Measurements from ENCODE around the gene HPS4.
A peak's percentile ranks its signal among the peaks of the same experiment; 100 is the strongest.

Gene HPS4

GRCh38 chr22:26513838-26514237 lies 30.3 kb upstream of the HPS4 start:
- DNase-seq (ENCODE audit: low read depth in 2 of 2), result no peak
- no peak overlapping the region for H3K4me3 ChIP-seq (replicated peaks in 1 of 2; ENCODE audit: low read depth in 2 of 2, low read length in 2 of 2)
- TF ChIP-seq, protein P1, sequence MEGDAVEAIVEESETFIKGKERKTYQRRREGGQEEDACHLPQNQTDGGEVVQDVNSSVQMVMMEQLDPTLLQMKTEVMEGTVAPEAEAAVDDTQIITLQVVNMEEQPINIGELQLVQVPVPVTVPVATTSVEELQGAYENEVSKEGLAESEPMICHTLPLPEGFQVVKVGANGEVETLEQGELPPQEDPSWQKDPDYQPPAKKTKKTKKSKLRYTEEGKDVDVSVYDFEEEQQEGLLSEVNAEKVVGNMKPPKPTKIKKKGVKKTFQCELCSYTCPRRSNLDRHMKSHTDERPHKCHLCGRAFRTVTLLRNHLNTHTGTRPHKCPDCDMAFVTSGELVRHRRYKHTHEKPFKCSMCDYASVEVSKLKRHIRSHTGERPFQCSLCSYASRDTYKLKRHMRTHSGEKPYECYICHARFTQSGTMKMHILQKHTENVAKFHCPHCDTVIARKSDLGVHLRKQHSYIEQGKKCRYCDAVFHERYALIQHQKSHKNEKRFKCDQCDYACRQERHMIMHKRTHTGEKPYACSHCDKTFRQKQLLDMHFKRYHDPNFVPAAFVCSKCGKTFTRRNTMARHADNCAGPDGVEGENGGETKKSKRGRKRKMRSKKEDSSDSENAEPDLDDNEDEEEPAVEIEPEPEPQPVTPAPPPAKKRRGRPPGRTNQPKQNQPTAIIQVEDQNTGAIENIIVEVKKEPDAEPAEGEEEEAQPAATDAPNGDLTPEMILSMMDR (IDR thresholded peaks at IDR 0.05; ENCODE audit: low read depth, low read length), result no peak

DNA sequence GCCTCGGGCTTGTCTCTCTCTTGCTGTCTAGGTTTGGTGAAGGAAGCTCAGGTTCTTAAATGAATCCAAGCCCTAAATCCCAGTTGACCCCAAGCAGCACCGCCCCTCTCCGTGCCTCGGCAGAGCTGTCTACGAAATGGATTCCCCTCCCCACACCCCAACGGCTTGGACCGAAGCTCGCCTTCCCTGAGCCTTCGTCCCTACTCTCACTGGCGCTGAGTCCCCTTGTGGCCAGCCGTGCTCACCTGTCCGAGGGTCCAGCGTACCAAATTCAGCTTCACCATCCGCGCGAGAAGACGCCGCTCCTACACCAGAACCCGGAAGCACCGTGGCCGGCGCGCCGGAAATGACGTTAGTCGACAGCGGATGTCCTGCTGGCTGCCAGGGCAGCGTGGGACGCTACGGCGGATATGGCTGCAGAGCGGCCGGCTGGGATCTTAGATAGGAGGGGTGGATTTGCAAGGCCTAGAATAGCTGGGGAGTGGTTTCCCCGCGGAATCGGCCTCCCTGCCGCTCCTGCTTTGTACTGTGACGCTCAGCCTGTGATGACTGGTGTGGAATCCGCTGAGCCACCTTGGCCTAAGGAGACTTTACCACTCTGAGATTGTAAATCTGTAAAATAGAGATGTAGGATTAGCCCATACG lies 28.7 kb upstream of the HPS4 start, which contains the start of gene TFIP11:
Gene TFIP11 (minus strand): TSS at position 325 of the 645 bp plus-strand sequence. CDS start 2,201 bp downstream, outside the sequence.
- H3K4me3 ChIP-seq (replicated peaks in 1 of 2; ENCODE audit: low read depth in 2 of 2, low read length in 2 of 2), result peak within 1 kb of the TSS; percentile 95 to 100
- DNase-seq (ENCODE audit: low read depth in 2 of 2), result peak; percentile 90 to 92
- TF ChIP-seq, protein P1 (IDR thresholded peaks at IDR 0.05; ENCODE audit: low read depth, low read length), result no peak

DNA sequence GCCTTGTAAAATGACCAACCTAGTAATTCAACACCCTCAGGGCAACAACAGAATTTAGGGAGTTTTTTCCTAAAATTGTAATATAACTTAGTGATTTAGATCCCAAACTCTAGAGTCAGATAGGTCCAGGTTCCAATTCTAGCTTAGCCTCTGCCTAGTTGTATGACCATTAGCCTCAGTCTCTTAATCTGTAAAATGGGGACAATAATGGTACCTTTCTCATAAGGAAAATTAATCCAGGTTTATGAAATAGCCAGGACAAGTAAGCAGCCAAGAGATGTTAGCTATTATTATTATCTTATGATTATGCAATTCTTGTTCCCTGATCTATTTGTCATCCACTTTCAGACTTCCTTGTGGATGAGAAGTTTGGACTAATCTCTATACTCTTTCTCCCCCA lies 24.6 kb upstream of the HPS4 start:
- TF ChIP-seq, protein P1 (IDR thresholded peaks at IDR 0.05; ENCODE audit: low read depth, low read length), result no peak
- DNase-seq (ENCODE audit: low read depth in 2 of 2), result no peak

GRCh38 chr22:26503758-26504157 lies 20.2 kb upstream of the HPS4 start:
- H3K4me3 ChIP-seq (replicated peaks in 1 of 2; ENCODE audit: low read depth in 2 of 2, low read length in 2 of 2), result no peak overlapping the region
- DNase-seq (ENCODE audit: low read depth in 2 of 2), result no peak
- TF ChIP-seq, protein P1 (IDR thresholded peaks at IDR 0.05; ENCODE audit: low read depth, low read length), result no peak

More for the DNA sequence above, 24.6 kb upstream of the HPS4 start:
- no peak overlapping the region for H3K4me3 ChIP-seq (replicated peaks in 1 of 2; ENCODE audit: low read depth in 2 of 2, low read length in 2 of 2)

GRCh38 chr22:26502688-26503561 lies 19.3 kb upstream of the HPS4 start:
- TF ChIP-seq, protein P1 (IDR thresholded peaks at IDR 0.05; ENCODE audit: low read depth, low read length), result peak; percentile 65
- DNase-seq (ENCODE audit: low read depth in 2 of 2), result peak; percentile 52
- no peak overlapping the region for H3K4me3 ChIP-seq (replicated peaks in 1 of 2; ENCODE audit: low read depth in 2 of 2, low read length in 2 of 2)

- TF ChIP-seq, protein P1 (IDR thresholded peaks at IDR 0.05; ENCODE audit: low read depth, low read length), result no peak
- no peak for DNase-seq (ENCODE audit: low read depth in 2 of 2)
- no peak overlapping the region for H3K4me3 ChIP-seq (replicated peaks in 1 of 2; ENCODE audit: low read depth in 2 of 2, low read length in 2 of 2)
Measured at GRCh38 chr22:26501996-26502395, 18.4 kb upstream of the HPS4 start.
